ENCODE results near the gene THSD7B. TPM values are rescaled to one million over a fixed set of nuclear protein-coding genes. Genes with fewer than 3 reads are reported as not detected.
"Not testable (repeated sequence)": the region's sequence is repeated elsewhere in the genome, so short reads cannot be mapped to it uniquely, and the experiment has no call there.

Gene THSD7B
- total RNA-seq, 1 donor from 2014 or later: 9.4 TPM

GRCh38 chr2:137262594-137262993 is 497.2 kb downstream of the THSD7B start:
- intact Hi-C loops (cut with DNase I): no loop called here
- DNase-seq (ENCODE audit: low spot score): no peak
- no peak for ATAC-seq

GRCh38 chr2:137287913-137288639 is 522.7 kb downstream of the THSD7B start:
- ATAC-seq (peak; percentile 96), DNase-seq (ENCODE audit: low spot score) (no peak)
- intact Hi-C loops (cut with DNase I): no loop called here

- no peak for ATAC-seq
- intact Hi-C loops (cut with DNase I): no loop called here
These were observed 526.7 kb downstream of the THSD7B start for GRCh38 chr2:137291836-137292570.

GRCh38 chr2:137298377-137298776 is 533.0 kb downstream of the THSD7B start:
- ATAC-seq (no peak), DNase-seq (ENCODE audit: low spot score) (no peak)
- intact Hi-C loops (cut with DNase I): no loop called here

More at GRCh38 chr2:137291836-137292570, 526.7 kb downstream of the THSD7B start:
- no peak for DNase-seq (ENCODE audit: low spot score)

GRCh38 chr2:137300987-137301386 is 535.6 kb downstream of the THSD7B start:
- DNase-seq (ENCODE audit: low spot score): no peak
- intact Hi-C loops (cut with DNase I): no loop called here
- no peak for ATAC-seq

- intact Hi-C loops (cut with DNase I): no loop called here
- DNase-seq (ENCODE audit: low spot score) (no peak), ATAC-seq (no peak)
These were observed 537.6 kb downstream of the THSD7B start for GRCh38 chr2:137302957-137303356.

GRCh38 chr2:137316075-137316474 is 550.7 kb downstream of the THSD7B start:
- ATAC-seq (no peak), DNase-seq (ENCODE audit: low spot score) (no peak)
- intact Hi-C loops (cut with DNase I): no loop called here

- intact Hi-C loops (cut with DNase I): no loop called here
- no peak for DNase-seq (ENCODE audit: low spot score)
- no peak for ATAC-seq
These were observed 556.2 kb downstream of the THSD7B start for GRCh38 chr2:137321566-137321965.

GRCh38 chr2:137331562-137331961 is 566.2 kb downstream of the THSD7B start:
- DNase-seq (ENCODE audit: low spot score); intact Hi-C loops (cut with DNase I); ATAC-seq: not testable (repeated sequence)

GRCh38 chr2:137333386-137334165 is 568.2 kb downstream of the THSD7B start:
- ATAC-seq (peak; percentile 78), DNase-seq (ENCODE audit: low spot score) (no peak)
- intact Hi-C loops (cut with DNase I): no loop called here

- ATAC-seq (no peak), DNase-seq (ENCODE audit: low spot score) (no peak)
- intact Hi-C loops (cut with DNase I): no loop called here
These were observed 570.7 kb downstream of the THSD7B start for GRCh38 chr2:137336067-137336466.

- no peak for ATAC-seq
- intact Hi-C loops (cut with DNase I): no loop called here
- no peak for DNase-seq (ENCODE audit: low spot score)
These were observed 573.7 kb downstream of the THSD7B start for GRCh38 chr2:137339051-137339450.

- ATAC-seq: no peak
- intact Hi-C loops (cut with DNase I): no loop called here
- no peak for DNase-seq (ENCODE audit: low spot score)
These were observed 580.6 kb downstream of the THSD7B start for GRCh38 chr2:137345994-137346393.

GRCh38 chr2:137348301-137348700 is 583.0 kb downstream of the THSD7B start:
- intact Hi-C loops (cut with DNase I): no loop called here
- ATAC-seq: peak; percentile 24
- no peak for DNase-seq (ENCODE audit: low spot score)

GRCh38 chr2:137357634-137358033 is 592.3 kb downstream of the THSD7B start:
- DNase-seq (ENCODE audit: low spot score) (no peak), ATAC-seq (no peak)
- intact Hi-C loops (cut with DNase I): no loop called here

GRCh38 chr2:137367361-137367760 is 602.0 kb downstream of the THSD7B start:
- ATAC-seq (no peak), DNase-seq (ENCODE audit: low spot score) (no peak)
- intact Hi-C loops (cut with DNase I): no loop called here

GRCh38 chr2:137369106-137369505 is 603.8 kb downstream of the THSD7B start:
- DNase-seq (ENCODE audit: low spot score) (no peak), ATAC-seq (no peak)
- intact Hi-C loops (cut with DNase I): no loop called here

GRCh38 chr2:137379186-137379585 is 613.8 kb downstream of the THSD7B start:
- ATAC-seq: no peak
- DNase-seq (ENCODE audit: low spot score): no peak
- intact Hi-C loops (cut with DNase I): no loop called here

GRCh38 chr2:137380610-137381009 is 615.3 kb downstream of the THSD7B start:
- ATAC-seq: no peak
- intact Hi-C loops (cut with DNase I): no loop called here
- DNase-seq (ENCODE audit: low spot score): no peak

GRCh38 chr2:137381731-137382130 is 616.4 kb downstream of the THSD7B start:
- ATAC-seq (no peak), DNase-seq (ENCODE audit: low spot score) (no peak)
- intact Hi-C loops (cut with DNase I): no loop called here
